ENCODE measurements around the gene MICAL1. TPM values are rescaled to one million over a fixed set of nuclear protein-coding genes. Genes with fewer than 3 reads are reported as not detected.

MICAL1 gene
- total RNA-seq, 1 experiment from 2014 or later: 11.7 TPM

- H3K36me3 ChIP-seq (ENCODE audit: control insufficient read depth, insufficient read depth, low read length): no peaks in the 10 kb centered on the region
- TF ChIP-seq, protein P1, sequence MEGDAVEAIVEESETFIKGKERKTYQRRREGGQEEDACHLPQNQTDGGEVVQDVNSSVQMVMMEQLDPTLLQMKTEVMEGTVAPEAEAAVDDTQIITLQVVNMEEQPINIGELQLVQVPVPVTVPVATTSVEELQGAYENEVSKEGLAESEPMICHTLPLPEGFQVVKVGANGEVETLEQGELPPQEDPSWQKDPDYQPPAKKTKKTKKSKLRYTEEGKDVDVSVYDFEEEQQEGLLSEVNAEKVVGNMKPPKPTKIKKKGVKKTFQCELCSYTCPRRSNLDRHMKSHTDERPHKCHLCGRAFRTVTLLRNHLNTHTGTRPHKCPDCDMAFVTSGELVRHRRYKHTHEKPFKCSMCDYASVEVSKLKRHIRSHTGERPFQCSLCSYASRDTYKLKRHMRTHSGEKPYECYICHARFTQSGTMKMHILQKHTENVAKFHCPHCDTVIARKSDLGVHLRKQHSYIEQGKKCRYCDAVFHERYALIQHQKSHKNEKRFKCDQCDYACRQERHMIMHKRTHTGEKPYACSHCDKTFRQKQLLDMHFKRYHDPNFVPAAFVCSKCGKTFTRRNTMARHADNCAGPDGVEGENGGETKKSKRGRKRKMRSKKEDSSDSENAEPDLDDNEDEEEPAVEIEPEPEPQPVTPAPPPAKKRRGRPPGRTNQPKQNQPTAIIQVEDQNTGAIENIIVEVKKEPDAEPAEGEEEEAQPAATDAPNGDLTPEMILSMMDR (IDR thresholded peaks at IDR 0.05; ENCODE audit: insufficient read depth in 1 of 2, low read depth in 1 of 2, low read length in 1 of 2, severe bottlenecking in 1 of 2, unreplicated experiment in 1 of 2): no peak
- H3K9me3 ChIP-seq: no peaks in the 10 kb centered on the region
- intact Hi-C loops (cut with micrococcal nuclease; ENCODE audit: unreplicated experiment): no loop called here
- Mint-ChIP-seq H3K27me3 (ENCODE audit: insufficient read depth, unreplicated experiment) (no peaks in the 10 kb centered on the region), H3K4me1 (ENCODE audit: low read depth, unreplicated experiment) (no peaks in the 10 kb centered on the region), H3K4me3 (ENCODE audit: unreplicated experiment) (peak overlapping the region; percentile 99), H3K27ac (ENCODE audit: unreplicated experiment) (no peak overlapping the region), H3K9me3 (ENCODE audit: unreplicated experiment) (no peaks in the 10 kb centered on the region), H3K36me3 (ENCODE audit: insufficient read depth, unreplicated experiment) (peaks cover 4% of the 10 kb centered on the region)
- no peak for DNase-seq
- H3K27me3 ChIP-seq (replicated peaks; ENCODE audit: control insufficient read depth, insufficient read depth, low read length): no peaks in the 10 kb centered on the region
- no TSS peak for BruUV-seq (replicated peaks)
- POLR2A ChIA-PET: no interaction called here
- H3K4me3 ChIP-seq (ENCODE audit: low read depth, low read length): no peak overlapping the region
- CTCF ChIA-PET: no interaction called here
- peaks cover 13% of the 10 kb centered on the region for H3K4me1 ChIP-seq
These were observed 1.4 kb upstream of the MICAL1 start for GRCh38 chr6:109456710-109457561.

- Histone ChIP-seq H3K36me3 (ENCODE audit: control insufficient read depth, insufficient read depth, low read length) (no peaks in the 10 kb centered on the region), H3K27me3 (replicated peaks; ENCODE audit: control insufficient read depth, insufficient read depth, low read length) (no peaks in the 10 kb centered on the region), H3K4me1 (peaks cover 13% of the 10 kb centered on the region), H3K9me3 (no peaks in the 10 kb centered on the region), H3K4me3 (ENCODE audit: low read depth, low read length) (peak overlapping the region; percentile 84)
- ChIA-PET CTCF (interaction anchor here (1.4 kb wide), 1 partner anchor 14 kb away, joined by 3 read pairs; no protein-coding TSS in a partner anchor), POLR2A (no interaction called here)
- no peak overlapping the region for H3K27ac Mint-ChIP-seq (ENCODE audit: unreplicated experiment)
- intact Hi-C loops (cut with micrococcal nuclease; ENCODE audit: unreplicated experiment): no loop called here
- no peaks in the 10 kb centered on the region for H3K27me3 Mint-ChIP-seq (ENCODE audit: insufficient read depth, unreplicated experiment)
- no peaks in the 10 kb centered on the region for H3K36me3 Mint-ChIP-seq (ENCODE audit: insufficient read depth, unreplicated experiment)
- DNase-seq: no peak
- H3K9me3 Mint-ChIP-seq (ENCODE audit: unreplicated experiment): no peaks in the 10 kb centered on the region
- peak overlapping the region; percentile 99 for H3K4me3 Mint-ChIP-seq (ENCODE audit: unreplicated experiment)
- no peaks in the 10 kb centered on the region for H3K4me1 Mint-ChIP-seq (ENCODE audit: low read depth, unreplicated experiment)
- BruUV-seq (replicated peaks): no TSS peak
- TF ChIP-seq, protein P1 (IDR thresholded peaks at IDR 0.05; ENCODE audit: insufficient read depth in 1 of 2, low read depth in 1 of 2, low read length in 1 of 2, severe bottlenecking in 1 of 2, unreplicated experiment in 1 of 2): no peak
These were observed 575 bp upstream of the MICAL1 start for GRCh38 chr6:109456111-109456583.

DNA sequence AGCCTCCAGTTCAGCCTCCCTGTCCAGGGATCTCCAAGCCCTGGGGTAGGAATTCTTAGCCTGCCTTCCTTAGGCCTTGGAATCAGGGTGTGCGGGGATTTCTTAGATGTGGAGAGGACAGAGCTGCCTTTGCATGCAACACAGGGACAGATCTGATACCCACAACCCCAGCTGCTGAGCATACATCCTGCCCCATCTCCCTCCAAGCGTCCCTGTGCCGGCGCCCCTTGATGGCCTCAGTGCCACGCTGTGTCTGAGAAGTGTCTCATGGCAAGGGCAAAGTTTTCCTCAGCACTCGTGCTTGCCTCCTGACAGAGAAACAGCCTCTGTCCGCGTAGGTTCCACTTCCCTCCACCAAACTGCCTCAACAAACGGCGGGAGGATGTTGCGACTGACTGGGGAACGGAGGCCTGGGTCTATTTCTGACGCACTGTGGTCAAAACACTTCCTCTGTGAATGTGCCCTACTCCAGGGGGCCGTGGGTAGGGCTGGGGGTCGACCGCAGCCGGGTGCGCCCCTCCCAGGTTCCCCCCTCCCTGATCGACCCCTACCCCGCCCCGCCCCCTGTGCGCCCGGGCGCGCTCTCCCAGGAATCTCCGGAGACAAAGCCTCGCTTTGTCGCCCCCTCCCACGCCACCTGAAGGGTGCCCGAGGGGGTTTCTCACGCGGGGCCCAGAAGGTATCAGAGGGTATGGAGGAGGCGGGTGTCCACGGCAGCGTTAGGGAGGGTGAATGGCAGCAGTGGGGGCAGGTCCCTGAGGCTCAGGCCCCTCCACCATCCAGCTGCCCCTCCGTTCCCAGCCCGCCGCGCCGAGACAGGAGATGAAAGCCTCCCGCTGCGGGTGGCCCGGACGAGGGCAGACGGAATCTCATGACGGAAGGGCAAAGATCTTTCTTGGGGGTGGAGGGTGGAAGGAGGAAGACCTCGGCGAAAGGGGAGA lies 806 bp downstream of the MICAL1 start:
- ChIA-PET POLR2A (no interaction called here), CTCF (interaction anchor here (0.7 to 1.4 kb wide), 2 partner anchors 12 to 248 kb away, joined by 3 to 10 read pairs; no protein-coding TSS in a partner anchor)
- H3K9me3 ChIP-seq: no peaks in the 10 kb centered on the region
- intact Hi-C loops (cut with micrococcal nuclease; ENCODE audit: unreplicated experiment): loop anchor here (2.0 kb wide), 1 partner anchor 14 kb away; the partner anchor contains the start of genes PPIL6 and SMPD2
- peaks cover 13% of the 10 kb centered on the region for H3K4me1 ChIP-seq
- Mint-ChIP-seq H3K27me3 (ENCODE audit: insufficient read depth, unreplicated experiment) (no peaks in the 10 kb centered on the region), H3K36me3 (ENCODE audit: insufficient read depth, unreplicated experiment) (peaks cover under 1% of the 10 kb centered on the region), H3K9me3 (ENCODE audit: unreplicated experiment) (no peaks in the 10 kb centered on the region), H3K27ac (ENCODE audit: unreplicated experiment) (peak overlapping the region; percentile 76), H3K4me1 (ENCODE audit: low read depth, unreplicated experiment) (no peaks in the 10 kb centered on the region), H3K4me3 (ENCODE audit: unreplicated experiment) (peak overlapping the region; percentile 99)
- peak in 1 of 2 experiments; percentile 29 for DNase-seq
- H3K36me3 ChIP-seq (ENCODE audit: control insufficient read depth, insufficient read depth, low read length): no peaks in the 10 kb centered on the region
- H3K4me3 ChIP-seq (ENCODE audit: low read depth, low read length): peak overlapping the region; percentile 84
- BruUV-seq (replicated peaks): no TSS peak
- TF ChIP-seq, protein P1 (IDR thresholded peaks at IDR 0.05; ENCODE audit: insufficient read depth in 1 of 2, low read depth in 1 of 2, low read length in 1 of 2, severe bottlenecking in 1 of 2, unreplicated experiment in 1 of 2): no peak
- H3K27me3 ChIP-seq (replicated peaks; ENCODE audit: control insufficient read depth, insufficient read depth, low read length): no peaks in the 10 kb centered on the region
